Measurements from ENCODE around the gene VAC14.
"Not testable (repeated sequence)": the region's sequence is repeated elsewhere in the genome, so short reads cannot be mapped to it uniquely, and the experiment has no call there.

DNA sequence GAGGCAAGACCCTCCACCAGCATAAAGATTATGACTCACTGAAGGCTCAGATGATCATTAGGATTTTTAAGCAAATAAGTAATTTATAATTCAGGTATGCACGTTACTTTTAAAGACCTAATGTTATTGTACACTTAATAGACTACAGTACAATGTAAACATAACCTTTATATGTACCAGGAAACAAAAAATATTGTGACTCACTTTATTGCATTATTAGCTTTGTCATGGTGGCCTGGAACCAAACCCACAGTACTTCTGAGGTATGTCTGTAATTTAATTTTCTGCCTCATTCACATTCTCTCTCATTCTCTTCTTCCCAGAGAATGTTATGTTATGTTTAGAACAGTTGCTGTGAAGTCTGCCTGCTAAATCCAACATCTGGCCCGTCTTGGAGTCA, 21.8 kb upstream of the VAC14 start:
- not testable (repeated sequence) for TF ChIP-seq EZH2 (IDR thresholded peaks at IDR 0.05; ENCODE audit: insufficient read depth, poor library complexity, severe bottlenecking); EZH2phosphoT487 (IDR thresholded peaks at IDR 0.05; ENCODE audit: insufficient read depth, low read depth)

All from GM23248 (cell line).